Activated CD4-positive, alpha-beta T cell treated with anti-CD3 and anti-CD28 coated beads, Interleukin-2, amount 10 ng/mL, durations not matched to agents 7 days and 5 days (primary cell): ENCODE measurements around the gene GAN. TPM values are rescaled to one million over a fixed set of nuclear protein-coding genes. Genes with fewer than 3 reads are reported as not detected.

Source experiments
- CTCF ChIA-PET: fragments of 350-600 bp; sonication (Branson Sonifier 250); formaldehyde crosslinking; loops from one replicate; lab custom pipeline; 2021; ENCODE audit warnings: antibody characterized with exemption; lab: Charles Lee
- POLR2A ChIA-PET: fragments of 350-600 bp; sonication (Branson Sonifier 250); formaldehyde crosslinking; loops from one replicate; lab custom pipeline; 2021; ENCODE audit warnings: antibody characterized with exemption; lab: Charles Lee
- DNase-seq: peaks from one replicate; pipeline ENCODE4 v3.0.0-alpha.2; 2020
- H3K27ac Mint-ChIP-seq: one replicate; pipeline ENCODE4 v1.8.0; 2021; ENCODE audit warnings: mild to moderate bottlenecking, moderate library complexity, mixed read lengths
- H3K27me3 Mint-ChIP-seq: one replicate; pipeline ENCODE4 v1.8.0; 2021; ENCODE audit warnings: mixed read lengths
- H3K36me3 Mint-ChIP-seq: one replicate; pipeline ENCODE4 v1.8.0; 2021; ENCODE audit warnings: low read depth, mixed read lengths
- H3K4me1 Mint-ChIP-seq: one replicate; pipeline ENCODE4 v1.8.0; 2021; ENCODE audit warnings: mixed read lengths
- H3K4me3 Mint-ChIP-seq: one replicate; pipeline ENCODE4 v1.8.0; 2021; ENCODE audit warnings: mild to moderate bottlenecking, moderate library complexity, mixed read lengths
- H3K9me3 Mint-ChIP-seq: one replicate; pipeline ENCODE4 v1.8.0; 2021; ENCODE audit warnings: mixed read lengths
- total RNA-seq, 2 experiments: library from RNA; stranded (reverse); gene quantifications; one replicate each; pipeline ENCODE4 v1.2.3, GENCODE V29; 2021

The GAN gene
- total RNA-seq, 2 experiments from 2014 or later: 6.3 to 6.9 TPM

GRCh38 chr16:81280393-81280792 lies 34.4 kb upstream of the GAN start:
- DNase-seq: no peak
- H3K36me3 Mint-ChIP-seq: no peaks in the 10 kb centered on the region
- POLR2A ChIA-PET: no interaction called here
- no peaks in the 10 kb centered on the region for H3K9me3 Mint-ChIP-seq
- no peak overlapping the region for H3K4me3 Mint-ChIP-seq
- no peak overlapping the region for H3K27ac Mint-ChIP-seq
- no peaks in the 10 kb centered on the region for H3K27me3 Mint-ChIP-seq
- CTCF ChIA-PET: no interaction called here
- H3K4me1 Mint-ChIP-seq: no peaks in the 10 kb centered on the region

GRCh38 chr16:81283044-81283443 lies 31.7 kb upstream of the GAN start:
- Mint-ChIP-seq H3K27ac (no peak overlapping the region), H3K9me3 (no peaks in the 10 kb centered on the region), H3K4me3 (no peak overlapping the region), H3K36me3 (no peaks in the 10 kb centered on the region), H3K27me3 (no peaks in the 10 kb centered on the region), H3K4me1 (no peaks in the 10 kb centered on the region)
- CTCF ChIA-PET: no interaction called here
- no peak for DNase-seq
- POLR2A ChIA-PET: no interaction called here

GRCh38 chr16:81284995-81285600 lies 29.7 kb upstream of the GAN start:
- DNase-seq: no peak
- POLR2A ChIA-PET: no interaction called here
- H3K27me3 Mint-ChIP-seq: no peaks in the 10 kb centered on the region
- H3K9me3 Mint-ChIP-seq: no peaks in the 10 kb centered on the region
- no peaks in the 10 kb centered on the region for H3K4me1 Mint-ChIP-seq
- H3K4me3 Mint-ChIP-seq: no peak overlapping the region
- CTCF ChIA-PET: no interaction called here
- H3K36me3 Mint-ChIP-seq: no peaks in the 10 kb centered on the region
- H3K27ac Mint-ChIP-seq: no peak overlapping the region

GRCh38 chr16:81286190-81286589 lies 28.6 kb upstream of the GAN start:
- Mint-ChIP-seq H3K4me1 (no peaks in the 10 kb centered on the region), H3K9me3 (no peaks in the 10 kb centered on the region), H3K4me3 (no peak overlapping the region), H3K27me3 (no peaks in the 10 kb centered on the region), H3K36me3 (no peaks in the 10 kb centered on the region), H3K27ac (no peak overlapping the region)
- DNase-seq: no peak
- ChIA-PET CTCF (no interaction called here), POLR2A (no interaction called here)

- H3K9me3 Mint-ChIP-seq: no peaks in the 10 kb centered on the region
- H3K27ac Mint-ChIP-seq: no peak overlapping the region
- no peak for DNase-seq
- H3K36me3 Mint-ChIP-seq: no peaks in the 10 kb centered on the region
- ChIA-PET POLR2A (no interaction called here), CTCF (no interaction called here)
- no peak overlapping the region for H3K4me3 Mint-ChIP-seq
- H3K27me3 Mint-ChIP-seq: peaks cover 1% of the 10 kb centered on the region
- H3K4me1 Mint-ChIP-seq: no peaks in the 10 kb centered on the region
Observed at GRCh38 chr16:81291117-81291516, 23.6 kb upstream of the GAN start.

GRCh38 chr16:81292936-81293335 lies 21.8 kb upstream of the GAN start:
- ChIA-PET POLR2A (no interaction called here), CTCF (interaction anchor here (1.8 kb wide), 1 partner anchor 16 kb away, joined by 3 read pairs; no protein-coding TSS in a partner anchor)
- peaks cover 3% of the 10 kb centered on the region for H3K27me3 Mint-ChIP-seq
- no peak overlapping the region for H3K27ac Mint-ChIP-seq
- H3K4me3 Mint-ChIP-seq: no peak overlapping the region
- no peak for DNase-seq
- H3K9me3 Mint-ChIP-seq: no peaks in the 10 kb centered on the region
- no peaks in the 10 kb centered on the region for H3K4me1 Mint-ChIP-seq
- H3K36me3 Mint-ChIP-seq: no peaks in the 10 kb centered on the region

GRCh38 chr16:81293909-81294802 lies 20.6 kb upstream of the GAN start:
- no peak overlapping the region for H3K27ac Mint-ChIP-seq
- ChIA-PET CTCF (interaction anchor here (1.8 kb wide), 1 partner anchor 17 kb away, joined by 3 read pairs; no protein-coding TSS in a partner anchor), POLR2A (no interaction called here)
- no peaks in the 10 kb centered on the region for H3K36me3 Mint-ChIP-seq
- H3K4me1 Mint-ChIP-seq: no peaks in the 10 kb centered on the region
- H3K4me3 Mint-ChIP-seq: no peak overlapping the region
- peaks cover 5% of the 10 kb centered on the region for H3K27me3 Mint-ChIP-seq
- no peak for DNase-seq
- no peaks in the 10 kb centered on the region for H3K9me3 Mint-ChIP-seq

GRCh38 chr16:81296631-81297030 lies 18.1 kb upstream of the GAN start:
- Mint-ChIP-seq H3K9me3 (no peaks in the 10 kb centered on the region), H3K36me3 (no peaks in the 10 kb centered on the region), H3K27me3 (peaks cover 5% of the 10 kb centered on the region), H3K27ac (no peak overlapping the region), H3K4me3 (no peak overlapping the region), H3K4me1 (no peaks in the 10 kb centered on the region)
- no peak for DNase-seq
- ChIA-PET CTCF (no interaction called here), POLR2A (no interaction called here)

- Mint-ChIP-seq H3K27me3 (no peaks in the 10 kb centered on the region), H3K4me1 (peaks cover 13% of the 10 kb centered on the region), H3K9me3 (no peaks in the 10 kb centered on the region), H3K36me3 (peaks cover 10% of the 10 kb centered on the region), H3K4me3 (no peak overlapping the region), H3K27ac (no peak overlapping the region)
- ChIA-PET POLR2A (no interaction called here), CTCF (interaction anchor here (0.9 kb wide), 2 partner anchors 11 to 24 kb away, joined by 3 to 5 read pairs; no protein-coding TSS in a partner anchor)
- no peak for DNase-seq
Observed at GRCh38 chr16:81307770-81308169, 7.0 kb upstream of the GAN start.

- DNase-seq: no peak
- H3K36me3 Mint-ChIP-seq: peaks cover 15% of the 10 kb centered on the region
- H3K9me3 Mint-ChIP-seq: no peaks in the 10 kb centered on the region
- ChIA-PET CTCF (interaction anchor here (0.6 kb wide), 1 partner anchor 47 kb away, joined by 5 read pairs; no protein-coding TSS in a partner anchor), POLR2A (no interaction called here)
- H3K4me3 Mint-ChIP-seq: no peak overlapping the region
- H3K4me1 Mint-ChIP-seq: peaks cover 29% of the 10 kb centered on the region
- no peaks in the 10 kb centered on the region for H3K27me3 Mint-ChIP-seq
- no peak overlapping the region for H3K27ac Mint-ChIP-seq
Observed at GRCh38 chr16:81310045-81310644, 4.6 kb upstream of the GAN start.

GRCh38 chr16:81311762-81312161 lies 3.0 kb upstream of the GAN start:
- Mint-ChIP-seq H3K27me3 (no peaks in the 10 kb centered on the region), H3K4me1 (peaks cover 39% of the 10 kb centered on the region), H3K9me3 (no peaks in the 10 kb centered on the region), H3K4me3 (no peak overlapping the region), H3K36me3 (peaks cover 17% of the 10 kb centered on the region), H3K27ac (no peak overlapping the region)
- ChIA-PET POLR2A (no interaction called here), CTCF (interaction anchor here (1.3 kb wide), 1 partner anchor 15 kb away, joined by 3 read pairs; no protein-coding TSS in a partner anchor)
- DNase-seq: no peak

- POLR2A ChIA-PET: interaction anchor here (0.7 kb wide), 1 partner anchor 58 kb away, joined by 6 read pairs; no protein-coding TSS in a partner anchor
- Mint-ChIP-seq H3K9me3 (no peaks in the 10 kb centered on the region), H3K36me3 (peaks cover 13% of the 10 kb centered on the region), H3K27ac (peak overlapping the region; percentile 94), H3K4me1 (peaks cover 48% of the 10 kb centered on the region), H3K4me3 (peak overlapping the region; percentile 89), H3K27me3 (no peaks in the 10 kb centered on the region)
- CTCF ChIA-PET: interaction anchor here (0.6 to 1.5 kb wide), 5 partner anchors 8 to 416 kb away, joined by 3 to 4 read pairs (median 3); no protein-coding TSS in a partner anchor
- DNase-seq: peak; percentile 8
Observed at GRCh38 chr16:81313701-81314602, 810 bp upstream of the GAN start.
